NCI-H2227 treated with DMSO at 0.1 percent for 48 hours (cell line): ENCODE measurements around the gene SLC6A5.
A peak's percentile ranks its signal among the peaks of the same experiment; 100 is the strongest.

Experiments
- DNase-seq: peaks from one replicate; lab custom pipeline; 2025; lab: John Stamatoyannopoulos, UW

SLC6A5 gene

DNA sequence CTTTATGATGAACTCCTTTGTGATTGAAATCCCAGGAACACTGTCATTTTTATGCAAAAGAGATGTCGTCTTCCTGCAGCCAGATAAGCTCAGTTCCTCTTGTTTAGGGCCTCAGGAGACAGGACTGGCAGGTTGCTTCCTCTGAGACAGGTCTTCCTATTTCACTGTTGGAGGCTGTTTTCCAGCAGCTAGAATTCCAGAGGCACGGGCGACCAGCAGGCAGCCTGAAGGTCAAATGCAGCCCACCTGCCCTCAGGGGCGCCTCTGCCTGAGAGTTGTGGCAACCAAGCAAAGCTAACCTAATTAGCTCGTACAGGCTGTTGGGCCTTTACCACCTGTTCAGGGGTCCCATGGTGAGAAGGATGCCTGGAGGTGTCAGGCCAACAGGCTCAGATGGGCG is 22.3 kb downstream of the SLC6A5 start:
- no peak for DNase-seq

DNA sequence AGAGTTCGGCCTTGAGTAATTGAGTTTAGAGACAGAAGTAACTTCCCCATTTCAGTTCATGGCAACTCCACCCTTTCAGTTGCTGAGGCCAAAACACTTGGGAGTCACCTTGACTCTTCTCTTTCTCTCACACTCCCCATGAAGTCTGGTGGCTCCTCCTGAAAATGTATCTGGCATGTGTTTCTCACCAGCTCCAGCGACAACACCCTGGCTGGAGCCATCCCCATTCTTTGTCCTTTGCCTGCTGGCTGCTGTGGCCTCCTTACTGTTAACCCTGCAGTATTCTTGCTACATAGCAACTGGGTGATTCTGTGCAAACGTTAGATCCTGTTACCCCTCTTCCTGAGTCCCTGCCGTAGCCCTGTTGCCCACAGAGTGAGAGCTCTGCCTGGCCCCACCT is 23.8 kb downstream of the SLC6A5 start:
- DNase-seq, result no peak

DNA sequence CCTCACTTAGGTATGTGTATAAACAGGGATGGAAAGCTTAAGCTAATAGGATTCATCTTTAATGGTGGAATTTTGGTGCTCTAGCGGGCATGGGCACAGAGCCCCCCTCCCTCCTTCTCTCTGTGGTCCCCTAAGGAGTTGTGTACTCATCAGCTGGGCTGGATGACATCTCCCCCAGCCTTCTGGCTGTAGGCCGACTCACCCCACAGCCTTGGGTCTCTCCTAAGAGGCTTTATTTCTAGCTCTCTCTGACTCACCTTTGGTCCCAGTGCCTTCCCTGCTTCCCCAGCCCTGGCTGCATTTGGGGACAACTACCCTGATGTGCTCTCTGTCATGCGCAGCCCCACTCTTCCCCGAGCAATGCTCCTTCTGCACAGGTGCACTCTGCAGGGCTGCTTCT is 26.9 kb downstream of the SLC6A5 start:
- no peak for DNase-seq

DNA sequence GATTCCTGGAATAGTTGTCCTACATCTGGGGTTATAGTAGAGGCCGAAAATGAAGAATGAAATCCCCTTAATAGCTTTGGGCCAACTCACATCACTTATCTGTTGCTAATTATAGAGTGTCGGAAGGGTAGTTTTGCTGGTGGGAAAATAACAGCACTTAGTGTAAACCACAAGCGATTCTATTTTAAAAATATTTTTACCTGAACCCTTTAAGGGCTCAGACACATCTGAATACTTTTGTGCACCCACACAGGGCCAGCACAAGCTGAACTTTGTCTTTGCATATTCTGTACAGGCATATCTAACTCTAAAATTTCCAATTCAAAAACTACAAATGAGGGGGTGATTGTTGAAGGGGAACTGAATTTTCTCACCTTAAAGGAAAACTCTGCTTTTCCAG is 27.6 kb downstream of the SLC6A5 start:
- no peak for DNase-seq

DNA sequence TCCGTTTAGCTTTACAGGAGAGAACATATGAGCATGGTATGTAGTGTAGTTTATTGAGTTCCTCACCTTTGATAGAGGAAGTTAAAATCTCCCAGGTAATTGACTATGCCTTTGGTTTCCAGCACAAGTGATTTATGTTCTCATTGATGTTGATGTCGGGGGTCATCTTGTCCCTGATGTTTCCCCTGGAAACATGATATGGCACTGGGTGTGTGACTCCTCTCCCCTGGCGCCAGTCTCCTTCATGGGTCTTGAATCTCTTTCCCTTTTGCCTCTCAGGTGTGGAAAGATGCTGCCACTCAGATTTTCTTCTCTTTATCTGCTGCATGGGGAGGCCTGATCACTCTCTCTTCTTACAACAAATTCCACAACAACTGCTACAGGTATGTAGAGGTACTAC is 28.3 kb downstream of the SLC6A5 start:
- no peak for DNase-seq

DNA sequence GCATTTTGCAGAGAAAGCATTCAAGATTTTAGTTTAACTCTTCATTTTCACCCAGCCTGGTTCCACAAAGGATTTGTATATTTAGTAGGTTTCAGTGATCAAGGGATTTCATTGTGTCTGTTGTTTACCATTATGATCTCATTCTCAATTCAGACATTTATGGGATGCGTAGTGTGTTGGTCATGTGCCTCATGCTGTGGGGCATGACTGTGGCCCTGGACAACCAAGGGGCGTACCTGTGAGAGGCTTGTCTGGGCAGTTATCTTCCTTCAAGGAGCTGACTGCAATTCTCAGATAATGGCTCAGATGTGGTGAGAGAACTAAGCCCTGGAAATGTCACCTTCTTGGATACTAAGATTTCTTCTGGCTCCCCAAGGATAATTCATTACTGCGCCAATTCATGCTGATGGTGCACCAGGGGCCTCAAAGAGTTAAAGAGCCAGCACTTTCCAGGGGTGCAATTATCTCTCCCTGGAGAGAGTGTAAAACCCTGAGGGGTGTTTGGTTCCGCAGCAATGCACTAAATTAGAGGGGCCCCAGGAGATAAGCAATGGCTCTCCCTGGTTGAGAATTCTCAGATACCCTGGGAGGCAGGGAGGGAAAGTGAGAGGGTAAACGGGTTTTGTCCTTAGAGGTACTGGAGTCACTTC is 32.2 kb downstream of the SLC6A5 start:
- peak; percentile 73 for DNase-seq

DNA sequence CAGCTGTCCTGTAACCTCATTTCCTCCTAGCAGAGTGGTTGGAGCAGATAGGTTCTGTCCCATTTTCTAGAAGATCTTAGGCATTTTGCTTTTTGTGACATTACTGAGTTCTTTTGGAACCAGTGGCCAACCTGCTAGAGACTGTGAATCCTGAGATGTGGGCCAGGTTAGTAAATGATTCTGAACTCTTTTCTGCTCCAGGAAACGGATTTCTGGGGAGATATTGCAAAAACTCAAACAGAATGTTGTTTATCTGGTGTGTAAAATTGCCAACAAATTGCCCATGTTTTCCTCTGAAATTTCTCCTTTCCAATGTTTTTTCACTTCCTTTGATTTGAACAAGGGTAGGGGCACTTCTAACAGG is 32.7 kb downstream of the SLC6A5 start:
- no peak for DNase-seq

DNA sequence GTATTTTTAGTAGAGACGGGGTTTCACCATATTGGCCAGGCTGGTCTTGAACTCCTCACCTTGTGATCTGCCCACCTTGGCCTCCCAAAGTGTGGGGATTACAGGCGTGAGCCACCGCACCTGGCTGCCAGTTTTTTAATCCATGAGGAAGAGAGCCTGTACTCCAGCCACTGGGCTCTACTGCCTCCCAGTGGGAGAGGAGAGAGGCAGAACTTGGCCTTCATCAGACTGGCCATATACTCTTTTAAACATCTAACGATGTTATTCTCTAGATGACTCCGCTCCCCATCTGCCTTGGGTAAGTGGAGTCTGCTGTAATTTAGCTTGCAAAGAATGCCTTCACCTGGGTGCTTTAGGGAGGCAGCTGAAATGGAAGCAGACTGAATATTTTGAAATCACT is 34.6 kb downstream of the SLC6A5 start:
- no peak for DNase-seq

DNA sequence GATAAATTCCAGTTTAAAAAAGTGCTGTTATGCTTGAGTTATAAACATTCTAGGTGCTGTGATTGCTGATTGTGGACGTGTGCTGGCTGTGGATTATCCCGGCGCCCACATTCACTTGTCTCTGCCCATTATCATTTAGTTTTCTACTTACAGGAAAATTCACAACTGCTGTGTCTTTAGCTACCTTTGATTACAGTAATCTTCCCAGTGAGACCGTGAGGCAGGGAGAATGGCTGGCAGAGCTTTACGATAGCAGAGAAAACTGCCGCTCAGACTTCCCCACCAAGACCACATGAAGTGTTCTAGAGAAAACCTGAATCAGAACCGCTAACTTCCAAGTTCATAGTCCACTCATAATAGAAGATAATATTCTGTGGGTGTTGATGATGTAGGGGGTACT is 35.4 kb downstream of the SLC6A5 start:
- peak; percentile 66 for DNase-seq

DNA sequence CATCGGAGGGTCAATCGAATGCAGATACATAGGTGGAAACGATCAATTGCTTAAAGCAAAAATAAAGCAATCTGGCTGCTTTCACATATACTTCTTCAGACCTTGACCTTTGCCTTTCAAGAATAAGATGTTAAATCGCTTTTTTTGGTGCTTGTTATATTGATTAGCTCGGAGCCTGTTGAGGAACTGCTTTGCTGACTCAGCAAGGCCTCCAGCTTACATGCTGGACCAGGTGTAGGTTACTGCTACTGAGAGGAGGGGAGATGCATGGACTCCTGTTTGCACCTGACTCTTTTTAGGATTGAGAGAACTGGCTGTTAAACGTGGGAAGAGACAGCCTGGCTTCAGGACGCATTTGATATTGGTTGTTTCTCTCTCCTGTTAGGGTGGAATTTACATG is 38.7 kb downstream of the SLC6A5 start:
- no peak for DNase-seq

DNA sequence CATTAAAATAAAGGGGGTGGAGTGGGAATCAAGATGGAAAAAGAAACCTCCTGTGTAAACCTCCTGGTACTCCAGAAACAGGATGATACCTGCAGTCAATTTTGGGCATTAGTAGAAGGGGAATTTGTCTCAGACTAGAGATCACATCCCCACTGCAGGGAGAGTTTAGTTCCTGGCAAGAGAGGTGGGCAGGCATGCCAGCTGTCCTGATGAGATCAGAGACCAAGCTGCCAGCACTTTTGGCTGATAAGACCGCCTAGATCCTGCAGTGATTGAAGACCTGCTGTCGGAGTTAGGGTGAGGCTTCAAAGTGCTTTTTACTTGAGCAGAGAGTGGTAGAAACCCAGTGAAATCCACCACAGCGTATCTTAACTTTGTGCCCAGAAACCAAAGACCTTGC is 40.3 kb downstream of the SLC6A5 start:
- DNase-seq, result no peak

DNA sequence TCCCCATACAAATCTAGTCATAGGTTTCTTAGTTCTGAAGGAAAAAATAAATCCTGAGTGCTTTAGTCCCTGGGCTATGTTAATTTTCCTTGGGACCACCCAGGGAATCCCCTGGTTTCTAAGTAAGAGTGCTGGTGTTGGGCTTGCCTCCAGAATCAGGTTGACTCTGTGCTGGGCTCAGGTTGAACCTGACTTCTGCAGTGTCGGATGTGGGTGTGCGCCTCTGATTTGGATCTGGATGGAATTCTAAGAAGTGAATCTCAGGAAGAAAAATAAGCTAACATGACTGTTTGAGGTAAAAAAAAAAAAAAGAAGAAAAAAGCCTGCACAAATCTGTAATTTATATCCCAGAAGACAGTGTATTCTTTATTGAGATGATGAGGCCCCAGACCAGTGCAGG is 41.0 kb downstream of the SLC6A5 start:
- no peak for DNase-seq

DNA sequence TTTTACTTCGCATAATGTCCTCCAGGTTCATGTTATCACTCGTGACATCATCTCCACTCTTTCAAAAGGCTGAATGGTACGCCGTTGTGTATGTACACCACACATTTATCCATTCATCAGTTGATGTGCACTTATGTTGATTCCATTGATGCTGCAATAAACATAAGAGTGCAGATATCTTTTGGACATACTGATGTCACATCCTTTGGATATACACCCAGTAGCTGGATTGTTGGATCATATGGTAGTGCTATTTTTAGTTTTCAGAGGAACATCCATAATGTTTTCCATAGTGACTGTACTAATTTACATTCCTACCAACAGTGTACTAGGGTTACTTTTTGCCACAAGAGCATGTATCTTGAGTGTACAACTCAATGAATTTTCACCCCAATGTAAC is 45.0 kb downstream of the SLC6A5 start:
- DNase-seq, result no peak

DNA sequence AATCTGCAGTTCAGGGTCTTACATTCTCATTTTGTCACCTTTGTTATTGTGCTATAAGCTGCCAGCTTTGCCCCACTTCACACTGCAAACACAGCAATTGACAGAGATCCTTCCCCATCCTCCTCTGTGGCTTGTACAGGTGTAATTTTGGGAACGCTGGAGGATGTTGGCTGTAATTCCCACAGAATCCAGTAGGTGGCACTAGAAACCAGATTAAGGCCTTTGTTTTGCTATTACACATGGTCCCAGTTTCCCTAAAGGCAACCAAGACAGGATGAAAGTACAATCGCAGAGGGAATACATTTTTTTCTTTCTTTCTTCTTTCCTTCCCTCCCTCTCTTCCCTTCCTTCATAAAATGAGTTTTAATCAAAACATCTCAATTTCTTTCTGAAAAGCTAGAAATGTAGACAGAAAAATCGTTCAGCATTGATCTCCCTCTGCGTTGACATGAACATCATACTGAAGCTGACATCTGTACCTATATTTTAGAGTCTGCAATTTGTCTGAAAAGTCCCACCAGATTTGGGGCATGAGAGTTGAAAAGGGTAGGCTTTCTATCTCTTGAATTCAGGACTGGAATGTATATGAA is 48.7 kb downstream of the SLC6A5 start:
- peak; percentile 67 for DNase-seq

DNA sequence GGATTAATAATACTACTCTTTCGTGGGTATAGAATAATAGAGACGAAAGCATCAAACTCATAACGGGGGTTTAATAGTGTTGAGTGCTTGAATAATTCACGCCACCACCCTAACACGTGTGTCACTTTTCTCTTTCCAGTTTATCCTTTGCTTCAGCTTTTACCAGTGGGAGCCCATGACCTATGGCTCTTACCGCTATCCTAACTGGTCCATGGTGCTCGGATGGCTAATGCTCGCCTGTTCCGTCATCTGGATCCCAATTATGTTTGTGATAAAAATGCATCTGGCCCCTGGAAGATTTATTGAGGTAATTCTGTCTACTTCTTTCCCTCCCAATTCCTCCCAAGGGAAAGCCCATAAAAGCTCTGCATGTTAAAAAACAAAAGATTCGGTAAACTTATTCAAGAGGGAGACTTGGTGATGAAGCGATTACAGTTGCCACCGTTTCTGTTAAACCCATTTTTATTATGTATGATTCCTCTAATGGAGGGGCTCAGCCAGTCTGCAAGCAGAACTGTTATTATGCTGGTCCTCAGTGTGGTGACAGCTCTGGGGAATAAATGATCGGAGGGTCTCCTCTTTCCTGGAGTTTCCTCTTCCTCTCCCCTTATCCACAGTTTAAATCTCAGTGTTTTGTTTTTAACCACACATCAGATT is 52.9 kb downstream of the SLC6A5 start:
- DNase-seq, result no peak

DNA sequence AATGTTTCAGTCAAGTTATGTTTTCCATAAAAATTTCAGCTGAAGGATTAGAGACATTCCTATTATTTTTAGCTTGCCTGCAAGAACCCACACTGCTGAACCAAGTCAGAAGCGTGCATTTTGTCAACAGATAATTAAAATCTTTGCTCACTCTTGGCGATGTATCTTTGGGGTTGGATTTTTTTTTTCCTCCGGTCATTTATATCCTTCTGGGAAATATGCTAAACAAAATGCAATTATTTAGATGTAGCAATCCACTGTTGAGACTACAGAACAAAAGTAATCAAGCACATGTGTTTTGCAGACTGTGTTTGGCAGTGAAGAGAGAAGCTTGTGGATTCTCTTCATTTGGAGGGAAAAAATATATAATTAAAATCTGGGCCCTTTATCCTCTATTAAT is 54.6 kb downstream of the SLC6A5 start:
- no peak for DNase-seq

DNA sequence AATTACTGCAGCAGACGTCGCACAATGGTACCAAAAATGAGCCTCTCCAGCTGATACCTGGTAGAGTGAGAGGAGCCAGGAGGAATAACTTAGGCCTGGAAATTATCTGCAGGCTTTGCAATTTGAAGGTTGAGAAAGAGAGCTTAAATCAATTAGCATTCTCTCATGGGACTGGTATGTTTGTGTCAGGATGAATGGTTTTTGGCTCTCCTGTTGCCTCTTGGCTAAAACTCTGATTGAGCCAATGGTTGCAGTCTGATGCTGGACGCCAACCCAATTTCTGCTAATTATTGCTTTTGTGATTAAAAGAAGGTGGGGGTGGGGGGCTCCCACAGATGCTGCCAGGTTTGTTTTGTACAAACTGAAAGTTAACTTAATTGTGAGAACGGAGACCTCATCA is 57.5 kb downstream of the SLC6A5 start:
- no peak for DNase-seq

DNA sequence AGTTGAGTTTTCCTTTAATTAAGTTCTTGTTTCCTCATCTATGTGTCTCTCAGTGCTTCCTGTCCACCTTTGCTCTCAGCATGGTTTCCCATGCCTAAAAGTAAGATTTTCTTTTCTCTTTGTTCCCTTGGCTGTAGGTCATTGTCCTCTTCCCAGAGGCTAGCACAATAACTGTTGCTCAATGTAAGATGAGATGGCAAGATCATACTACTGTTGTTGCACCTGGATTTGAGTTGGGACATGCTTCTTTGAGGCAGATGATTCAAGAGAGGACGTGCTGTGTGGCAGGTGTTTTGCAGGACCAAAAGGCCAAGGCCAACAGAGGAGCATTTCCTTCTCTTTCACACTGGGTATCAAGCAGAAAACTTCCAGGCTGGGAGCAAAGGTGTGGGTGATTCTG is 58.7 kb downstream of the SLC6A5 start:
- DNase-seq, result no peak

DNA sequence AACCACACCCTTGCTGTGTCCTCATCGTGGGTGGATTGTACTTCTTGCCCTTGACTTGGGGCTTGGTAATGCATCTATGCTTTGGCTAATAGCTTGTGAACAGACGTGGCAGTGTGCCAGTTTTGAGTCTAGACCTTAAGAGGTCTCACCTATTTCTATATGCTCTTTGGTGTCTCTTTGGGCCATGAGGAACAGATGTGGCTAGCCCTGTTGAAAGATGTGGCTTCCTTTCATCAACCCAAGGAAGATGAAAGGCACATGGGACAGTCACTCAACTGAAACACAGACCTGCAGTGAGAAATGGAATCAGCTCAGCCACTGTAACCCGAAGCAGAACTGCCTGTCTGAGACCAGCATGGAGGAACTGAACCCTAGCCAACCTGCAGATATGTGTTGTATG is 62.0 kb downstream of the SLC6A5 start:
- no peak for DNase-seq

DNA sequence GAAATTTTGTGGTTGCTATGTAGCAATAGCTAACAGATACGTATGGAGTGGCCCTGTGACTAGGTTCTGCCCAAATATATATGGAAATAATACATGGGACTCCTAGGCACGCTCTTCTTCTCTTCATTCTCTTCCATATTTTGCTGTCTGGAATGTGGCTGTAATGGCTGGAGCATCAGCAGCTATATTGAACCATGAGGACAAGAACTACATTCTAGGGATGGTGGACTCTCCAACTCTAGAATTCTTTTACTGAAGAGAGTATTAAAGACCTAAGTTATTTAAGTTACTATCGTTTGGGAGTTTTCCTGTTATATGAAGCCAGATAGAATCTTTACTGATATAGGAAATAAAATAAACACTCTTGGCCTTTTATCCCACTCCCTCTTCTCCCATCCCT is 62.4 kb downstream of the SLC6A5 start:
- DNase-seq, result no peak

DNA sequence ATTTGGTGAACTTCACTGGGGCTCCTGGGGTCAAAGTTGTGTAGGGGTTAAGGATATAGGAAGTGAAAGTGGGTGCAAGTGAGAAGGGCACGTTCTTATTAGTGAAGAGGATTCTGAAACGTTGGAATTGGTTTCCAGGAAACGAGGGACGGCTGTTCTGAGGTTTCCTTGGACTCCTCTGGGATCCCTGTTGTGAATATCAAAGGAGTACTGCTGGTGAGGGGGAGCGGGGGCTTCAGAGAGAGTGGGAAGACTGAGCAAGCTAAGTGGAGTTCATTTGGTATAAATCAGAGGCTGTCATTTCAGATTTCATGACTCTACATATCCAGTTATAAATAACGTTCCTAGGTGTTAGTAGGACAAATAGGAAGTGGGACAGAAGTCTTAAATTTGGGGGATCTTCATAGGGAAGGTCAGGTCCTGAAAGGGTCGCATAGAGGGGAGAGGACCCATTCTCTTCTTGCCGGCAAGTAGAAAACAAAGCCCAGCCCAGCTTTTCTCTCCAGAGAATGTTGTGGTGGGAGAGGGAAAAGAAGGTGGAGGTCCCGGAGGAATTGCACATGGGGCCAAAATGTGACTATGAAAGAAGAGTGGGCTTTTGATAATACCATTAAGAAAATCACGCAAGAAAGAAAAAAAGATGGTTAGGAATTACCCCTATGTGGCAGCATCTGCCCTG is 68.9 kb downstream of the SLC6A5 start:
- peak; percentile 11 for DNase-seq

DNA sequence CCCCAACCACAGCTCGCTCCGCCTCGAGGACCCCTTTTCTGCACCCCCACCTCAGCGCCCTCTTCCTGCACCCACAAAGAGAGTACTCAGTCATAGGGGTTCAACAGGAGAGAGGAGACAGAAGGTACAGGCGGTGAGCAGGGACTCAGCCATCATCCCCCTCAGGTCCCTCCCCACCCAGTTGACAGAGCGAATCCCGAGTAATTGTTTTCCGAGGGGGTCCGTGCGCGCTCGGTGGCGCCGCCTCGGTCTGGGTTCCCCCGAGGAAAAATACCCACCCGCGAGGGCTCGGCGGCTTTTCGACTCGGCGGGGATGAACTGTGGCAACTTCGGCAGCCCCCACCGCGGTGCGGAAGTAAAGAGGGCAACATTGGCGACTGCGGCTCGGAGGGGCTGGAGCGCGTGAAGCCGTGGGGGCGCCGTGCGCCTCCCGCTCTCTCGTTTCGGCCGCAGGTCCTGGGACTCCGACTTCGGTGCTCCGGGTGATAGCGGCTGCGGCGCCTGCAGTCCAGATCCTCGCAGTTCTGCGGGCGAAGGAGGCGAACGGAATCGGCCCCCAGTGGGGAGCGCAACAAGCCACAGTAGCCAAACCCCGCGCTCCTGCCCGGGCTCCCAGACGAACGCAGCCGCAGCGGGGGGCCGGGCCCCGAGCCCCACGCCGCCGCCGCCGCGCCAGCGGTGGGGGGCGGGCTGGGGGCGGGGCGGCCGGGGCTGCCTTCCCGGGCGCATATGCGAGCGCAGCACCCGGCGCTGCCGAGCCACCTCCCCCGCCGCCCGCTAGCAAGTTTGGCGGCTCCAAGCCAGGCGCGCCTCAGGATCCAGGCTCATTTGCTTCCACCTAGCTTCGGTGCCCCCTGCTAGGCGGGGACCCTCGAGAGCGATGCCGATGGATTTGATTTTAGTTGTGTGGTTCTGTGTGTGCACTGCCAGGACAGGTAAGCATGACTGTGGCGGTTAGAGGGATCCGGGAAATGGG is 69.7 kb downstream of the SLC6A5 start, which contains the start of gene NELL1:
TSS of gene NELL1 (plus strand) at position 743 of the 976 bp plus-strand sequence.
- peak; percentile 9 for DNase-seq
